OCI-LY3 (cell line): ENCODE measurements around the gene NLN.

ENCODE experiments used
- H2AFZ ChIP-seq: fragments of 200-600, 300-600 bp; shearing (Covaris generic); 2 replicates; pipeline ENCODE4 v1.6.0; 2014; ENCODE audit warnings: antibody characterized with exemption, low read depth, low read length
- H3K27ac ChIP-seq: fragments of 200-600, 300-600 bp; sonication (generic); 2 replicates; pipeline ENCODE4 v1.5.1; 2014; ENCODE audit warnings: mild to moderate bottlenecking, low read length, moderate library complexity, mixed read lengths
- H3K27me3 ChIP-seq: fragments of 200-600, 300-600 bp; sonication (generic); 2 replicates; pipeline ENCODE4 v1.6.1; 2014; ENCODE audit warnings: low read depth, low read length, mixed read lengths
- H3K36me3 ChIP-seq: fragments of 200-600, 300-600 bp; sonication (generic); replicated peaks from 2 replicates; pipeline ENCODE3; 2014; ENCODE audit warnings: low read depth, low read length, mixed read lengths
- H3K4me1 ChIP-seq: fragments of 300-600, 200-600 bp; sonication (generic); 2 replicates; pipeline ENCODE4 v1.6.1; 2014; ENCODE audit warnings: low read length, mixed read lengths
- H3K4me2 ChIP-seq: fragments of 200-600, 300-600 bp; sonication (generic); 2 replicates; pipeline ENCODE4 v1.6.1; 2014; ENCODE audit warnings: low read length, mixed read lengths
- H3K4me3 ChIP-seq: fragments of 300-600, 200-600 bp; sonication (generic); 2 replicates; pipeline ENCODE4 v1.5.1; 2014; ENCODE audit warnings: antibody characterized with exemption, mild to moderate bottlenecking, low read length, moderate library complexity
- H3K79me2 ChIP-seq: fragments of 300-600, 200-600 bp; shearing (Covaris generic); 2 replicates; pipeline ENCODE4 v1.6.1; 2014; ENCODE audit warnings: mild to moderate bottlenecking, low read length, mixed read lengths
- H3K9ac ChIP-seq: fragments of 300-600, 200-600 bp; shearing (Covaris generic); 2 replicates; pipeline ENCODE4 v1.6.0; 2014; ENCODE audit warnings: mild to moderate bottlenecking, low read length, moderate library complexity
- H3K9me3 ChIP-seq: fragments of 200-600, 300-600 bp; shearing (Covaris generic); 2 replicates; pipeline ENCODE4 v1.6.1; 2014; ENCODE audit warnings: low read length, mixed read lengths; ENCODE audit not compliant: insufficient read depth
- H4K20me1 ChIP-seq: fragments of 200-600, 300-600 bp; sonication (generic); 2 replicates; pipeline ENCODE4 v1.6.1; 2016; ENCODE audit warnings: low read length, mixed read lengths; ENCODE audit not compliant: insufficient read depth
- CTCF ChIP-seq: fragments of 200-600, 300-600 bp; sonication (generic); IDR thresholded peaks from 2 replicates; pipeline ENCODE4 v1.5.1; 2014; ENCODE audit warnings: antibody characterized with exemption, low read length, low read depth
- EZH2phosphoT487 ChIP-seq: fragments of 200-600 bp; shearing (Covaris generic); IDR thresholded peaks from 2 replicates; pipeline ENCODE4 v1.6.1; 2018; ENCODE audit warnings: antibody characterized with exemption, mixed run types, low read depth

NLN gene

GRCh38 chr5:65823845-65824445 is 101.9 kb downstream of the NLN start:
- peak overlapping the region; percentile 31; the same call in 1 of the 2 replicates for H2AFZ ChIP-seq
- no peaks in the 10 kb centered on the region for H3K9me3 ChIP-seq
- peak overlapping the region; percentile 78 for H3K4me2 ChIP-seq
- H3K4me1 ChIP-seq = peaks cover 74% of the 10 kb centered on the region
- H3K79me2 ChIP-seq = no peaks in the 10 kb centered on the region
- H3K27me3 ChIP-seq = no peaks in the 10 kb centered on the region
- H3K36me3 ChIP-seq = no peaks in the 10 kb centered on the region
- no peak overlapping the region for H3K4me3 ChIP-seq
- no peak for TF ChIP-seq EZH2phosphoT487
- peak overlapping the region; percentile 22; the same call in 1 of the 2 replicates for H3K9ac ChIP-seq
- no peaks in the 10 kb centered on the region for H4K20me1 ChIP-seq
- H3K27ac ChIP-seq = peak overlapping the region; percentile 99

- TF ChIP-seq EZH2phosphoT487 = no peak
- no peak for TF ChIP-seq CTCF
- Histone ChIP-seq H3K36me3 (no peaks in the 10 kb centered on the region), H3K9ac (peak overlapping the region; percentile 71), H3K79me2 (no peaks in the 10 kb centered on the region), H4K20me1 (no peaks in the 10 kb centered on the region), H3K4me1 (peaks cover 73% of the 10 kb centered on the region), H3K4me3 (peak overlapping the region; percentile 57), H3K27ac (peak overlapping the region; percentile 99), H3K27me3 (no peaks in the 10 kb centered on the region), H3K9me3 (no peaks in the 10 kb centered on the region), H2AFZ (no peak overlapping the region; the same call in 1 of the 2 replicates), H3K4me2 (peak overlapping the region; percentile 78)
Measured at GRCh38 chr5:65825408-65826328, 103.7 kb downstream of the NLN start.

- Histone ChIP-seq H3K4me2 (no peak overlapping the region), H4K20me1 (no peaks in the 10 kb centered on the region), H3K27ac (no peak overlapping the region), H3K9ac (no peak overlapping the region), H3K4me1 (peaks cover 61% of the 10 kb centered on the region), H3K9me3 (no peaks in the 10 kb centered on the region), H3K4me3 (no peak overlapping the region), H3K36me3 (no peaks in the 10 kb centered on the region), H3K27me3 (no peaks in the 10 kb centered on the region), H2AFZ (no peak overlapping the region), H3K79me2 (no peaks in the 10 kb centered on the region)
- no peak for TF ChIP-seq EZH2phosphoT487
- no peak for TF ChIP-seq CTCF
Measured at GRCh38 chr5:65828022-65828896, 106.3 kb downstream of the NLN start.

GRCh38 chr5:65830856-65831255 is 108.9 kb downstream of the NLN start:
- H3K79me2 ChIP-seq = no peaks in the 10 kb centered on the region
- H3K4me1 ChIP-seq = peaks cover 35% of the 10 kb centered on the region

More at GRCh38 chr5:65830856-65831255, 108.9 kb downstream of the NLN start:
- TF ChIP-seq CTCF (no peak), EZH2phosphoT487 (no peak)
- Histone ChIP-seq H4K20me1 (no peaks in the 10 kb centered on the region), H2AFZ (no peak overlapping the region), H3K9me3 (no peaks in the 10 kb centered on the region), H3K36me3 (no peaks in the 10 kb centered on the region), H3K4me2 (no peak overlapping the region), H3K27ac (no peak overlapping the region), H3K27me3 (no peaks in the 10 kb centered on the region), H3K9ac (no peak overlapping the region), H3K4me3 (no peak overlapping the region)
